KOPT-K1 (cell line): ENCODE results near the gene BSG.
A peak's percentile ranks its signal among the peaks of the same experiment; 100 is the strongest.

Source experiments
- H3K27ac ChIP-seq: fragments of 200-600 bp; sonication (generic); 2 replicates; pipeline ENCODE4 v1.5.1; 2016; ENCODE audit warnings: antibody characterized with exemption, mild to moderate bottlenecking, low read depth, low read length; ENCODE audit not compliant: poor library complexity, severe bottlenecking
- H3K36me3 ChIP-seq: fragments of 200-600 bp; sonication (generic); 2 replicates; pipeline ENCODE4 v1.5.1; 2017; ENCODE audit warnings: antibody characterized with exemption, mild to moderate bottlenecking, low read length, moderate library complexity; ENCODE audit not compliant: insufficient read depth
- H3K9me3 ChIP-seq: fragments of 200-600 bp; sonication (generic); 2 replicates; pipeline ENCODE4 v1.5.1; 2017; ENCODE audit warnings: antibody characterized with exemption, low read length, mild to moderate bottlenecking; ENCODE audit not compliant: insufficient read depth, poor library complexity, severe bottlenecking

Gene BSG

GRCh38 chr19:572140-572742 is at the start of gene BSG:
BSG (plus strand) TSS chr19:572596; CDS start chr19:572635, 39 bp downstream.
- Histone ChIP-seq H3K36me3 (peaks cover 8% of the 10 kb centered on the region; the same call in 1 of the 2 replicates), H3K9me3 (no peaks in the 10 kb centered on the region), H3K27ac (peak within 1 kb of the TSS; percentile 89)

GRCh38 chr19:522726-523125 is 49.7 kb upstream of the BSG start:
- H3K9me3 ChIP-seq: no peaks in the 10 kb centered on the region
- H3K27ac ChIP-seq: no peak overlapping the region
- no peaks in the 10 kb centered on the region for H3K36me3 ChIP-seq

GRCh38 chr19:524062-524674 is 48.2 kb upstream of the BSG start:
- H3K9me3 ChIP-seq: no peaks in the 10 kb centered on the region
- H3K27ac ChIP-seq: no peak overlapping the region
- no peaks in the 10 kb centered on the region for H3K36me3 ChIP-seq

- Histone ChIP-seq H3K27ac (no peak overlapping the region), H3K36me3 (no peaks in the 10 kb centered on the region), H3K9me3 (no peaks in the 10 kb centered on the region)
Measured at GRCh38 chr19:525029-525428, 47.4 kb upstream of the BSG start.

- no peak overlapping the region for H3K27ac ChIP-seq
- H3K36me3 ChIP-seq: no peaks in the 10 kb centered on the region
- H3K9me3 ChIP-seq: no peaks in the 10 kb centered on the region
Measured at GRCh38 chr19:525857-526419, 46.5 kb upstream of the BSG start.

- peak overlapping the region; percentile 80 for H3K27ac ChIP-seq
- no peaks in the 10 kb centered on the region for H3K36me3 ChIP-seq
- no peaks in the 10 kb centered on the region for H3K9me3 ChIP-seq
Measured at GRCh38 chr19:530134-531008, 42.0 kb upstream of the BSG start.

- no peaks in the 10 kb centered on the region for H3K9me3 ChIP-seq
- peak overlapping the region; percentile 80 for H3K27ac ChIP-seq
- peaks cover 5% of the 10 kb centered on the region; the same call in 1 of the 2 replicates for H3K36me3 ChIP-seq
Measured at GRCh38 chr19:531009-531752, 41.2 kb upstream of the BSG start.

GRCh38 chr19:531753-532560 is 40.4 kb upstream of the BSG start, which contains the start of gene CDC34:
CDC34 (plus strand) TSS chr19:531760; CDS start chr19:531932, 172 bp downstream.
- H3K36me3 ChIP-seq: peaks cover 13% of the 10 kb centered on the region; the same call in 1 of the 2 replicates
- peak within 1 kb of the TSS; percentile 80 for H3K27ac ChIP-seq
- H3K9me3 ChIP-seq: no peaks in the 10 kb centered on the region

GRCh38 chr19:532561-533363 is 39.6 kb upstream of the BSG start:
- Histone ChIP-seq H3K27ac (peak overlapping the region; percentile 67), H3K9me3 (no peaks in the 10 kb centered on the region), H3K36me3 (peaks cover 17% of the 10 kb centered on the region; the same call in 1 of the 2 replicates)

GRCh38 chr19:533364-534058 is 38.9 kb upstream of the BSG start:
- H3K36me3 ChIP-seq: peaks cover 24% of the 10 kb centered on the region; the same call in 1 of the 2 replicates
- H3K9me3 ChIP-seq: no peaks in the 10 kb centered on the region
- no peak overlapping the region for H3K27ac ChIP-seq

- no peak overlapping the region for H3K27ac ChIP-seq
- H3K9me3 ChIP-seq: no peaks in the 10 kb centered on the region
- peaks cover 30% of the 10 kb centered on the region; the same call in 1 of the 2 replicates for H3K36me3 ChIP-seq
Measured at GRCh38 chr19:534088-534487, 38.3 kb upstream of the BSG start.

GRCh38 chr19:535017-535835 is 37.2 kb upstream of the BSG start:
- no peak overlapping the region for H3K27ac ChIP-seq
- H3K36me3 ChIP-seq: peaks cover 35% of the 10 kb centered on the region; the same call in 1 of the 2 replicates
- no peaks in the 10 kb centered on the region for H3K9me3 ChIP-seq
